Omental fat pad (tissue), 4 donors: ENCODE data around the gene SEMA5A. TPM values are rescaled to one million over a fixed set of nuclear protein-coding genes. Genes with fewer than 3 reads are reported as not detected.

ENCODE experiments used
- ATAC-seq: fragments of 150-250 bp; one replicate; pipeline ENCODE4 v1.9.1; 2016; ENCODE audit warnings: mild to moderate bottlenecking, moderate library complexity; ENCODE audit not compliant: low FRiP score
- DNase-seq: peaks from one replicate; pipeline ENCODE4 v3.0.0-alpha.2; 2019; ENCODE audit warnings: low spot score
- total RNA-seq, 4 donors: library from RNA; depleted of rRNA; stranded (reverse); fragments of >200 nt; gene quantifications; one replicate each; pipeline ENCODE4 v1.1.0, GENCODE V29; 2016
- TF ChIP-seq, protein P1 (sequence below), 3 donors: fragments of 450-650 bp; IDR thresholded peaks; one replicate each; pipeline ENCODE4 v1.5.1; 2016 to 2017; ENCODE audit warnings: antibody characterized with exemption in 3 of 3, mild to moderate bottlenecking in 3 of 3, moderate library complexity in 2 of 3

The SEMA5A gene
- total RNA-seq, 4 donors from 2014 or later: 6.3 to 60.2 (median 22.1) TPM

DNA sequence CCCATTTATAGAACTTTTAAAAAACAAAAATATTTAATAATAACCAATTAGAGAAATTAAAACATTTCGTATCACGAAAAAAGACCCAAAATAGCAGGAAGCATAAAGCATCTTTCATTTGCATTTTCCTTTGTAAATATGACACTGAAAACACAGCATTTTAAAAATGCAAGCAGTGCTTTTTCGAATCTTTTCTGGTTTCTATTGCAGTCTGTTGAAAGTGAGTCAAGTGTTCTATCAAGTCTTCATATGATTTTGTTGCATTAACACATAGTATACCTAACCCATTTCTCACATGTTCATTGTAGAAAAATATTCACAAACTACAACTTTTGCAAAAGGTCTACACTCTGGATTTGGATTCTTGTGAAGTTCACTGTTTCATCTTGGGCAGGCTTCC is 198.8 kb downstream of the SEMA5A start:
- no peak for ATAC-seq
- TF ChIP-seq, protein P1, sequence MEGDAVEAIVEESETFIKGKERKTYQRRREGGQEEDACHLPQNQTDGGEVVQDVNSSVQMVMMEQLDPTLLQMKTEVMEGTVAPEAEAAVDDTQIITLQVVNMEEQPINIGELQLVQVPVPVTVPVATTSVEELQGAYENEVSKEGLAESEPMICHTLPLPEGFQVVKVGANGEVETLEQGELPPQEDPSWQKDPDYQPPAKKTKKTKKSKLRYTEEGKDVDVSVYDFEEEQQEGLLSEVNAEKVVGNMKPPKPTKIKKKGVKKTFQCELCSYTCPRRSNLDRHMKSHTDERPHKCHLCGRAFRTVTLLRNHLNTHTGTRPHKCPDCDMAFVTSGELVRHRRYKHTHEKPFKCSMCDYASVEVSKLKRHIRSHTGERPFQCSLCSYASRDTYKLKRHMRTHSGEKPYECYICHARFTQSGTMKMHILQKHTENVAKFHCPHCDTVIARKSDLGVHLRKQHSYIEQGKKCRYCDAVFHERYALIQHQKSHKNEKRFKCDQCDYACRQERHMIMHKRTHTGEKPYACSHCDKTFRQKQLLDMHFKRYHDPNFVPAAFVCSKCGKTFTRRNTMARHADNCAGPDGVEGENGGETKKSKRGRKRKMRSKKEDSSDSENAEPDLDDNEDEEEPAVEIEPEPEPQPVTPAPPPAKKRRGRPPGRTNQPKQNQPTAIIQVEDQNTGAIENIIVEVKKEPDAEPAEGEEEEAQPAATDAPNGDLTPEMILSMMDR (IDR thresholded peaks at IDR 0.05): no peak
- no peak for DNase-seq

DNA sequence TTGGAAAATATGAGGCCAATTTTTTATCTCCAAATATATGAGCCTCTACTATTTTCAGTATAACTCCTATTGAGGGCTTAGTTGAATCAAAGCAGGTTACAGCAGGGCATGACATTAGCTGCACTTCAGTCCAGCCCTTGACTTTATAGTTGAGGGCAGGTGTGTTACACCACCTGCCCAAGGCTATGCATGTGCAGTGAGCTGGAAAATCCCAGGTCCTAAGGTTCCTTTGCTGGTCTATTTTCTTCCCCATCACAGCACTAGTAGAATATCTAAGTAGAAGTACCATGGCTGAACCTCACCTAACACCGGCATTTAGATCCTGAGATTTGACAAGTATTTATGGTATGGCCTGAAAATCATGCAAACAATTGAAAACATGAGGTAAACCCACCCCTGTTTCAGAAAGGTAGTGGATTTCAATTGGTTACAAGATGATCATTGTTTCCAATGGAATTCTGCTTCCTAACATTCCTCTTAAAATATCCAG is 201.1 kb downstream of the SEMA5A start:
- no peak for DNase-seq
- ATAC-seq: no peak
- TF ChIP-seq, protein P1 (IDR thresholded peaks at IDR 0.05): no peak

DNA sequence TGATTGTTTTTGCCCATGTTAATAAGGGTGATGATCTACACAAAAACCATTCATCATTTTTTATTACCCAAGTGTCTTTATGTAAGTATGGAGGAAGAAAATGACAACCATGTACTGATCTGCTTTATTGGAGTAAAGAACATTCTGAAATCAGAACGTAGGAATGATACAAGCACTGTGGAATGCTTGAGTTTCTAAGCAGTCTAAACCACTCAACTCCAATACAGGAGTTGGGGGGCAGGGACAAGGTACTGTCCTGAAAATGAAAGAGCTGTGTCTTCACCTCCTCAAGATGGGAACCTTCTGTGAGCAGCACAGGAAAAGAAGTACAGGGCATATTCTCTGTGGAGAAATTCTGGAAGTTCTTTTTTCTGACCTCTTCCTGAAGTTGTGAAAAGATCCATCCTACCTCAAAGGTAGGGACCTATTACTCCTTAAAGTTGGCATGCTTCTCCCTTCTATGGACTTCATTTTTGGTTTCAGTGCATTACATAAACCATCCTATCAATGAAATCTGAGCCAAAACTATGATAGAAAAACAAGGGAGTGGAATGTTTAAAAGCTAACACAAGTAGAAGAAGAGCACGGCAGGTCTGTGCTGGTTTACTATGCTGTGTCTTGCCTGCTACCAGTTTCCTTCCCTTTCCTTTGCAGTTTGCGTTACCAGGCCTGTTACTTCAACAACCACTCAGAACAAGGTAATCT is 202.6 kb downstream of the SEMA5A start:
- ATAC-seq (peak; percentile 70), DNase-seq (no peak)
- TF ChIP-seq, protein P1 (IDR thresholded peaks at IDR 0.05): no peak

DNA sequence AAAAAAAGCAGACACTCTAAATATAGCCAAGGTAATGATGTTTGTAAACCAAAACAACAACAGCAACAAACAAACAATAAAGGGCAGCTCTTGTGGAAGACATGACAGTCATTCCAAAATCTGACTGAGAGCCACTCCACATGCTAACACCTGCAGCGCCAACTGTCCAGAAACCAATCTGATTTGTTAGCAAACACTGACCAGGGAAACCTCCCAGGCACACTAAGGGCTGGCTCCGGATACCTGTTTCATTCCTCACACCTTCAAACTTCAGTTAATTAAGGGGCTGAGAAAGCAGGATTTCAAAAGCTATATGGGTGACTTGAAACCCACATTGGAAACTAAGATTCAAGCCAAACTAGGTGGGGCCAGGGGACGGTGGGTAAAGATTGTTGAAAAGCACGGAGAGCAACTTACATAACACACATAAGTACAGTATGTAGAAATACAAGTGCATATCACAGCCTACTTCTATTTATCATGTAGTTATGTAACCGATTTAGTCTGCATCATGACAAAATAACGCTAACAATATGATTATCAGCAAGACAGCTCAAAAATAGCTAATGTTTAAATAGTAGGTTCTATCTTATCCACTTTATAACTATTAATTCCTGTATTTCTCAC is 203.6 kb downstream of the SEMA5A start:
- DNase-seq: no peak
- TF ChIP-seq, protein P1 (IDR thresholded peaks at IDR 0.05): no peak
- no peak for ATAC-seq

DNA sequence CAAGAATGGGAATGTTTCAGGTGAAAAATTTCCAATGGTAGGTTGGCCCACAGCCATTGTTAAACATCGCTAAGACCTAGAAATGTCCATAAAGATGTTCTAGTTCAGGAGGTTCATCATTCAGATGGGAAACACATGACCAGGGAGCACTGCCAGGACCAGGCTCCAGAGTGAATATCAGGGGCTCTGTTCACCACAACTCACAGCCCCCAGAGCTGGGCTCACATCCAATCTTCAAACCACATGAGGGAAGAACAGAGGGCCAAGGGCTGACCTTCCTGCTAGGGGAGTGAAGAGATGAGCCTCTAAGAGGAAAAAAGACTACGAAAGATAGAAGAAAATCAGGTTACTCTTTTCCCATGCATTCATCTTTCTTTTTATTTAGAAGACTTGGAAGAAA is 205.8 kb downstream of the SEMA5A start:
- TF ChIP-seq, protein P1 (IDR thresholded peaks at IDR 0.05): no peak
- DNase-seq (no peak), ATAC-seq (no peak)

DNA sequence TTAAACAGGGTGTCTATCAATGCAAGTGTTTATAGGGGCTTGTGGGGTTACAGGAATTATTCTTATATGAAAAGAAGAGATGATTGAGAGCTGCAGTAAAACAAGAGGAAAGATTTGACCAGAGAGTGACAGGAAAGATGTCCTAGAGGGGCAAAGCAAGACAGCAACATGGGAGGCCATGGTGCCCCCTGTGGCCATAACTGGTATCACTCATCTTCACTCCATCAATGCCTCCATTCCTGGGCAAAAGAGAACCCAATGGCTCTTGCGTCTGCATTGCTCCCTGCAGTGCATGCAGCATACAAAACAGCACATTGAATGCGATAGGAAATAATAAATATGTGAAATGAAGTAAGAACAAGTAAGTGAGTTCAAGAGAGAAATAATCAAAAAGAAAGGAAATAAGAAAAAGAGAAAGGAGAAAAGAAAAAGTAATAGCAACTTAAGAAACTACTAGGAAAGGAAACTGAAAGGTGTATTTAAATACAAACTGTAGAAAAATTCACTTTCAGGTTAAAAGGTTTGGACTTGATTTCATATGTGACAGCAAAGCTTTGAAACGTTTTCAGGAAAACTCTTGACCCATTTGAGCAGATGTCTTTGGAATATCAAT is 206.6 kb downstream of the SEMA5A start:
- TF ChIP-seq, protein P1 (IDR thresholded peaks at IDR 0.05): no peak
- ATAC-seq (no peak), DNase-seq (no peak)
